K562 (cell line): ENCODE results near the gene NFKBIB.

Experiments
- CEBPB ChIP-seq: fragments of 450-650 bp; IDR thresholded peaks from 2 replicates; pipeline ENCODE4 v1.6.1; 2016; ENCODE audit warnings: missing genetic modification characterization, missing compliant biosample characterization
- CREB1 ChIP-seq, 2 experiments: sonication (generic) in 1 of 2; formaldehyde crosslinking in 1 of 2; IDR thresholded peaks; 2 replicates each; pipeline versions ENCODE4 v1.6.1 to v1.8.0; 2012 to 2022; ENCODE audit warnings: inconsistent platforms in 1 of 2, mild to moderate bottlenecking in 1 of 2, missing genetic modification reagents in 1 of 2, moderate library complexity in 1 of 2
- CTCF ChIP-seq, 3 experiments: IDR thresholded peaks in 2 of 3; conservative IDR thresholded peaks in 1 of 3; 2 replicates each; pipeline ENCODE4 v1.5.1; 2011 to 2012; ENCODE audit warnings: low read length in 3 of 3, mild to moderate bottlenecking in 3 of 3, control low read depth in 2 of 3, improper control_type of control experiment in 1 of 3, inconsistent platforms in 1 of 3, low read depth in 1 of 3, mixed read lengths in 1 of 3, moderate library complexity in 1 of 3; ENCODE audit not compliant: insufficient read depth in 2 of 3
- EP300 ChIP-seq: IDR thresholded peaks from 2 replicates; pipeline ENCODE4 v1.6.1; 2012; ENCODE audit warnings: low read length, improper control_type of control experiment
- HCFC1 ChIP-seq: IDR thresholded peaks from 2 replicates; pipeline ENCODE4 v1.6.1; 2012; ENCODE audit warnings: low read depth, low read length, improper control_type of control experiment
- JUN ChIP-seq, 2 experiments: sonication (generic) in 1 of 2; formaldehyde crosslinking in 1 of 2; IDR thresholded peaks; 2 replicates each; pipeline versions ENCODE4 v1.6.1 to v1.8.0; 2012 to 2022; ENCODE audit warnings: borderline replicate concordance in 2 of 2, mild to moderate bottlenecking in 2 of 2, improper control_type of control experiment in 1 of 2, low read depth in 1 of 2, low read length in 1 of 2, missing genetic modification reagents in 1 of 2
- NRF1 ChIP-seq, 2 experiments: fragments of 450-650 bp; IDR thresholded peaks in 1 of 2; conservative IDR thresholded peaks in 1 of 2; 2 replicates each; pipeline ENCODE4 v1.6.1; 2014; ENCODE audit warnings: mild to moderate bottlenecking in 2 of 2
- POLR2A ChIP-seq: fragments of 450-650 bp; conservative IDR thresholded peaks from 2 replicates; pipeline ENCODE4 v1.6.1; 2016
- REST ChIP-seq, 2 experiments: fragments of 450-650 bp; formaldehyde crosslinking in 1 of 2; IDR thresholded peaks; 2 replicates each; pipeline versions ENCODE4 v1.4.0 to v1.6.1; 2014 to 2020; ENCODE audit warnings: mild to moderate bottlenecking in 2 of 2, borderline replicate concordance in 1 of 2, low read depth in 1 of 2
- SMC3 ChIP-seq: conservative IDR thresholded peaks from 2 replicates; pipeline ENCODE4 v1.6.1; 2011; ENCODE audit warnings: low read depth, low read length, improper control_type of control experiment; ENCODE audit not compliant: insufficient read depth
- TAF15 ChIP-seq: fragments of 200-400 bp; formaldehyde crosslinking; IDR thresholded peaks from 2 replicates; pipeline ENCODE4 v1.6.1; 2017; ENCODE audit warnings: mild to moderate bottlenecking, low read depth, low read length, moderate library complexity
- TGIF2 ChIP-seq: sonication (generic); formaldehyde crosslinking; IDR thresholded peaks from 2 replicates; pipeline ENCODE4 v1.8.1; 2022; ENCODE audit warnings: mild to moderate bottlenecking, missing genetic modification reagents, moderate library complexity
- TRIM28 ChIP-seq: fragments of 450-650 bp; IDR thresholded peaks from 2 replicates; pipeline ENCODE4 v1.6.1; 2017
- YY1 ChIP-seq, 3 experiments: IDR thresholded peaks; 2 replicates each; pipeline ENCODE4 v1.6.1; 2011; ENCODE audit warnings: low read length in 2 of 3, mild to moderate bottlenecking in 2 of 3, moderate library complexity in 2 of 3, borderline replicate concordance in 1 of 3, control low read depth in 1 of 3, low read depth in 1 of 3; ENCODE audit not compliant: insufficient read depth in 3 of 3, insufficient replicate concordance in 2 of 3, control insufficient read depth in 1 of 3, insufficient read length in 1 of 3; ENCODE audit errors: extremely low read depth in 1 of 3

- TF ChIP-seq CREB1 (IDR thresholded peaks at IDR 0.05) = no peak
- TF ChIP-seq CREB1 (CRISPR knock-in tag; IDR thresholded peaks at IDR 0.05) = no peak
- TF ChIP-seq SMC3 = no peak
- no peak for TF ChIP-seq CTCF (IDR thresholded peaks at IDR 0.05 in 2 of 3, conservative IDR thresholded peaks at IDR 0.05 in 1 of 3; ENCODE audit: insufficient read depth in 2 of 3, low read depth in 1 of 3, low read length in 3 of 3)
- no peak for TF ChIP-seq REST (IDR thresholded peaks at IDR 0.05; ENCODE audit: borderline replicate concordance)
- no peak for TF ChIP-seq REST (CRISPR knock-in tag; IDR thresholded peaks at IDR 0.05; ENCODE audit: low read depth)
- no peak for TF ChIP-seq YY1 (IDR thresholded peaks at IDR 0.05; ENCODE audit: borderline replicate concordance in 1 of 3, control insufficient read depth in 1 of 3, extremely low read depth in 1 of 3, insufficient read depth in 3 of 3, insufficient read length in 1 of 3, insufficient replicate concordance in 2 of 3, low read depth in 1 of 3, low read length in 2 of 3)
- TF ChIP-seq EP300 = no peak
- no peak for TF ChIP-seq NRF1 (conservative IDR thresholded peaks at IDR 0.05 in 1 of 2, IDR thresholded peaks at IDR 0.05 in 1 of 2)
- no peak for TF ChIP-seq TGIF2 (CRISPR knock-in tag)
- no peak for TF ChIP-seq TAF15
- no peak for TF ChIP-seq POLR2A
- no peak for TF ChIP-seq HCFC1
- no peak for TF ChIP-seq TRIM28
- TF ChIP-seq JUN (IDR thresholded peaks at IDR 0.05; ENCODE audit: borderline replicate concordance, low read depth, low read length) = no peak
- TF ChIP-seq JUN (CRISPR knock-in tag; IDR thresholded peaks at IDR 0.05; ENCODE audit: borderline replicate concordance) = no peak
- TF ChIP-seq CEBPB (tag) = no peak
These were observed 19.5 kb upstream of the NFKBIB start for GRCh38 chr19:38880076-38880881.
